H9 (cell line): Measurements from ENCODE around the gene PMEL. TPM values are rescaled to one million over a fixed set of nuclear protein-coding genes. Genes with fewer than 3 reads are reported as not detected.

ENCODE experiments used
- DNase-seq: peaks from one replicate; pipeline ENCODE4 v3.0.0-alpha.2; 2017
- H2AFZ ChIP-seq: one replicate; pipeline ENCODE4 v1.6.1; 2013; ENCODE audit warnings: mild to moderate bottlenecking, low read length, control low read depth, moderate library complexity
- H2AK5ac ChIP-seq: 2 replicates; pipeline ENCODE4 v1.6.1; 2013; ENCODE audit warnings: low read length, control low read depth, mixed read lengths; ENCODE audit not compliant: insufficient read length
- H2BK120ac ChIP-seq: one replicate; pipeline ENCODE4 v1.6.1; 2013; ENCODE audit warnings: low read depth, mild to moderate bottlenecking, low read length, control low read depth, inconsistent platforms; ENCODE audit not compliant: poor library complexity, severe bottlenecking
- H2BK12ac ChIP-seq: 2 replicates; pipeline ENCODE4 v1.6.1; 2013; ENCODE audit warnings: low read length, control low read depth, mixed read lengths, low read depth; ENCODE audit not compliant: insufficient read length
- H2BK15ac ChIP-seq: 2 replicates; pipeline ENCODE4 v1.6.1; 2013; ENCODE audit warnings: low read depth, low read length, control low read depth
- H2BK20ac ChIP-seq: one replicate; pipeline ENCODE4 v1.6.1; 2013; ENCODE audit warnings: low read depth, mild to moderate bottlenecking, low read length, control low read depth, inconsistent platforms; ENCODE audit not compliant: poor library complexity, severe bottlenecking
- H2BK5ac ChIP-seq: 2 replicates; pipeline ENCODE4 v1.6.1; 2013; ENCODE audit warnings: low read length, control low read depth, mixed read lengths; ENCODE audit not compliant: insufficient read length
- H3K14ac ChIP-seq: 2 replicates; pipeline ENCODE4 v1.6.1; 2013; ENCODE audit warnings: low read length, control low read depth; ENCODE audit not compliant: insufficient read depth
- H3K18ac ChIP-seq: 2 replicates; pipeline ENCODE4 v1.6.1; 2013; ENCODE audit warnings: low read depth, mild to moderate bottlenecking, mixed read lengths, low read length, control low read depth; ENCODE audit not compliant: insufficient read length
- H3K23ac ChIP-seq: 2 replicates; pipeline ENCODE4 v1.6.1; 2013; ENCODE audit warnings: low read length, control low read depth, mixed read lengths, low read depth; ENCODE audit not compliant: insufficient read length
- H3K23me2 ChIP-seq: 2 replicates; pipeline ENCODE4 v1.6.1; 2013; ENCODE audit warnings: low read depth, mild to moderate bottlenecking, mixed read lengths, low read length, control low read depth; ENCODE audit not compliant: insufficient read length, poor library complexity, severe bottlenecking
- H3K27ac ChIP-seq: 2 replicates; pipeline ENCODE4 v1.5.1; 2013; ENCODE audit warnings: low read length, control low read depth, mixed read lengths, low read depth; ENCODE audit not compliant: insufficient read length
- H3K27me3 ChIP-seq: 2 replicates; pipeline ENCODE4 v1.6.1; 2013; ENCODE audit warnings: low read length, control low read depth, inconsistent platforms; ENCODE audit not compliant: insufficient read depth
- H3K4ac ChIP-seq: 2 replicates; pipeline ENCODE4 v1.6.1; 2013; ENCODE audit warnings: low read depth, mild to moderate bottlenecking, control low read depth, inconsistent platforms, low read length, moderate library complexity
- H3K4me1 ChIP-seq: 2 replicates; pipeline ENCODE4 v1.6.1; 2013; ENCODE audit warnings: low read length, control low read depth, inconsistent platforms; ENCODE audit not compliant: insufficient read depth
- H3K4me2 ChIP-seq: 2 replicates; pipeline ENCODE4 v1.6.1; 2013; ENCODE audit warnings: low read length, control low read depth, mixed read lengths; ENCODE audit not compliant: insufficient read length, insufficient read depth
- H3K56ac ChIP-seq: 2 replicates; pipeline ENCODE4 v1.6.1; 2013; ENCODE audit warnings: low read depth, mild to moderate bottlenecking, mixed read lengths, low read length, control low read depth; ENCODE audit not compliant: insufficient read length
- H3K79me1 ChIP-seq: 2 replicates; pipeline ENCODE4 v1.6.1; 2013; ENCODE audit warnings: low read depth, mild to moderate bottlenecking, moderate library complexity, low read length, control low read depth, inconsistent platforms; ENCODE audit not compliant: insufficient read depth, poor library complexity, severe bottlenecking
- H3K79me2 ChIP-seq: 2 replicates; pipeline ENCODE4 v1.6.1; 2013; ENCODE audit warnings: low read length, control low read depth, inconsistent platforms; ENCODE audit not compliant: insufficient read depth
- H3K9ac ChIP-seq: 2 replicates; pipeline ENCODE4 v1.6.1; 2013; ENCODE audit warnings: low read length, control low read depth, mixed read lengths; ENCODE audit not compliant: insufficient read length; ENCODE audit errors: extremely low read depth
- H3K9me3 ChIP-seq: one replicate; pipeline ENCODE4 v1.6.1; 2013; ENCODE audit warnings: low read depth, low read length, inconsistent platforms; ENCODE audit not compliant: control insufficient read depth
- H3T11ph ChIP-seq: one replicate; pipeline ENCODE4 v1.6.1; 2013; ENCODE audit warnings: mild to moderate bottlenecking, low read length, control low read depth, inconsistent platforms
- H4K20me1 ChIP-seq: one replicate; pipeline ENCODE4 v1.6.1; 2013; ENCODE audit not compliant: control insufficient read depth, insufficient read length, insufficient read depth
- H4K5ac ChIP-seq: 2 replicates; pipeline ENCODE4 v1.6.1; 2013; ENCODE audit warnings: low read depth, mild to moderate bottlenecking, mixed read lengths, low read length, control low read depth; ENCODE audit not compliant: insufficient read length
- H4K8ac ChIP-seq: replicated peaks from 2 replicates; pipeline ENCODE4 v1.6.1; 2013; ENCODE audit warnings: low read length, control low read depth, mixed read lengths, low read depth; ENCODE audit not compliant: insufficient read length
- H4K91ac ChIP-seq: 2 replicates; pipeline ENCODE4 v1.6.1; 2013; ENCODE audit warnings: low read depth, mild to moderate bottlenecking, moderate library complexity, mixed read lengths, low read length, control low read depth; ENCODE audit not compliant: insufficient read length
- H3K27ac Mint-ChIP-seq, 3 experiments: 2 replicates in 2 of 3; 3 replicates in 1 of 3; pipeline ENCODE4 v1.8.0; 2020 to 2021; ENCODE audit warnings: mixed read lengths in 3 of 3, mild to moderate bottlenecking in 1 of 3, moderate library complexity in 1 of 3
- H3K27me3 Mint-ChIP-seq: 2 replicates; pipeline ENCODE4 v1.8.0; 2021; ENCODE audit warnings: low read depth, mild to moderate bottlenecking, moderate library complexity, mixed read lengths
- H3K36me3 Mint-ChIP-seq, 3 experiments: 2 replicates in 2 of 3; 3 replicates in 1 of 3; pipeline ENCODE4 v1.8.0; 2020 to 2021; ENCODE audit warnings: low read depth in 3 of 3, mixed read lengths in 3 of 3; ENCODE audit not compliant: insufficient read depth in 1 of 3
- H3K4me1 Mint-ChIP-seq, 2 experiments: 2 replicates each; pipeline ENCODE4 v1.8.0; 2020; ENCODE audit warnings: mixed read lengths in 2 of 2
- H3K4me3 Mint-ChIP-seq, 2 experiments: 2 replicates in 1 of 2; 3 replicates in 1 of 2; pipeline ENCODE4 v1.8.0; 2020 to 2021; ENCODE audit warnings: mild to moderate bottlenecking in 2 of 2, mixed read lengths in 2 of 2, moderate library complexity in 1 of 2
- H3K9me3 Mint-ChIP-seq, 2 experiments: 2 replicates in 1 of 2; 3 replicates in 1 of 2; pipeline ENCODE4 v1.8.0; 2020; ENCODE audit warnings: mild to moderate bottlenecking in 2 of 2, mixed read lengths in 2 of 2, moderate library complexity in 1 of 2
- CTCF ChIP-seq: fragments of 200-600 bp; sonication (generic); conservative IDR thresholded peaks from 3 replicates; pipeline ENCODE4 v1.8.0; 2021; ENCODE audit warnings: antibody characterized with exemption, mild to moderate bottlenecking
- WGBS: extraction: QIAGEN DNeasy Blood & Tissue Kit; methylation state at CpG from one replicate; pipeline ENCODE4 v1.1.7; 2013; ENCODE audit warnings: missing lambda C conversion rate, low lambda C conversion rate, mixed read lengths; ENCODE audit not compliant: insufficient read length; ENCODE audit errors: extremely low coverage; 5-methylcytosine and 5-hydroxymethylcytosine counted together
- total RNA-seq: library from RNA; stranded (reverse); gene quantifications from 2 replicates; pipeline ENCODE4 v1.2.1, GENCODE V29; 2021

The PMEL gene
- total RNA-seq, 1 experiment from 2014 or later, result 72.6 TPM

GRCh38 chr12:56013482-56013881, 47.6 kb upstream of the PMEL start:
- H3K9ac ChIP-seq, result no peak overlapping the region
- no peak overlapping the region for H4K5ac ChIP-seq
- no peaks in the 10 kb centered on the region for H3K79me2 ChIP-seq
- no peak overlapping the region for H2AFZ ChIP-seq
- H2BK120ac ChIP-seq, result no peak overlapping the region
- no peaks in the 10 kb centered on the region for H4K20me1 ChIP-seq
- H3K79me1 ChIP-seq, result no peaks in the 10 kb centered on the region
- WGBS, result no CpG with 5 or more reads among the region's 5 CpGs
- H2AK5ac ChIP-seq, result no peak overlapping the region
- TF ChIP-seq CTCF, result no peak
- H2BK12ac ChIP-seq, result no peak overlapping the region
- H2BK5ac ChIP-seq, result no peak overlapping the region
- no peak overlapping the region for H4K8ac ChIP-seq
- H3K56ac ChIP-seq, result no peak overlapping the region
- H3K14ac ChIP-seq, result no peak overlapping the region
- no peak overlapping the region for H2BK15ac ChIP-seq
- no peaks in the 10 kb centered on the region for H3K9me3 Mint-ChIP-seq
- DNase-seq, result no peak
- no peaks in the 10 kb centered on the region for H3K27me3 Mint-ChIP-seq
- H3K18ac ChIP-seq, result no peak overlapping the region
- H3K27ac Mint-ChIP-seq, result peak overlapping the region in 2 of 3 experiments; percentile 29 to 30; a peak in 1 of 7 replicates
- no peak overlapping the region for H3K4ac ChIP-seq
- peaks cover 0 to 2% of the 10 kb centered on the region in 2 experiments; a peak in 3 of 4 replicates for H3K4me1 Mint-ChIP-seq
- H3K23me2 ChIP-seq, result no peaks in the 10 kb centered on the region
- peaks cover 5 to 14% (median 10%) of the 10 kb centered on the region in 3 experiments for H3K36me3 Mint-ChIP-seq
- no peak overlapping the region for H3K23ac ChIP-seq
- no peak overlapping the region for H3K4me2 ChIP-seq
- H3K4me3 Mint-ChIP-seq, result no peak overlapping the region
- no peak overlapping the region for H2BK20ac ChIP-seq
- no peaks in the 10 kb centered on the region for H3K9me3 ChIP-seq
- H4K91ac ChIP-seq, result no peak overlapping the region
- no peaks in the 10 kb centered on the region for H3K4me1 ChIP-seq
- H3K27ac ChIP-seq, result no peak overlapping the region
- no peak overlapping the region for H3T11ph ChIP-seq
- H3K27me3 ChIP-seq, result no peaks in the 10 kb centered on the region
